SH-SY5Y (cell line): ENCODE results near the gene ACKR4.

ENCODE experiments used
- GATA2 ChIP-seq: IDR thresholded peaks from 2 replicates; pipeline ENCODE4 v1.6.1; 2011; ENCODE audit warnings: mild to moderate bottlenecking, low read depth, low read length
- GATA3 ChIP-seq: IDR thresholded peaks from 2 replicates; pipeline ENCODE4 v1.6.1; 2011; ENCODE audit warnings: low read depth, mild to moderate bottlenecking, low read length, moderate library complexity

- TF ChIP-seq GATA2 (no peak), GATA3 (no peak)
Observed at GRCh38 chr3:132587401-132587800, 9.7 kb upstream of the ACKR4 start.
